Measurements from ENCODE around the gene TRMT112. TPM values are rescaled to one million over a fixed set of nuclear protein-coding genes. Genes with fewer than 3 reads are reported as not detected.

TRMT112 gene
- total and polyA plus RNA-seq, 7 donors = 78.1 to 311 (median 125) TPM

DNA sequence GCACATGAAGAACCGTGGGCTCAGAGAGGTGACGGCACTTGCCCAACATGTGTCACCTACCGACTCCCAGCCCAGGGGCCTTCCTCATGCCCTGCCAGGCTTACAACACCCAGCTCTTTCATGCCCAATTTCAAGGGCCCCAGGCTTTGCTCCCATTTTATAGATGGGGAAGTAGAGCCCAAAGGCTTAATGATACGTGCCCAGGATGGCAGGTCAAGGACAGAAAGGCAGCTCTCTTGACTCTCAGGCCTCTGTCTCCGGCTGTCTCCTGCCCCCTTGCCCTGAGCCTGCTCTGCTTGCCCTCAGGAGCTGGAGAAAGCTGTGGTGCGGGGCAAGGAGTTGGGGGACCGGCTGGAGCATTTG, 31.6 kb upstream of the TRMT112 start:
- Histone ChIP-seq H3K9me3 (no peaks in the 10 kb centered on the region), H3K27me3 (ENCODE audit: insufficient read depth in 3 of 3, low read length in 2 of 3) (peaks cover 0 to 9% (median 3%) of the 10 kb centered on the region in 3 donors), H3K4me3 (no peak overlapping the region), H3K36me3 (ENCODE audit: insufficient read depth in 1 of 2, low read depth in 1 of 2) (no peaks in the 10 kb centered on the region), H3K4me1 (no peaks in the 10 kb centered on the region), H3K27ac (no peak overlapping the region)
- ATAC-seq = no peak
- TF ChIP-seq, protein P1, sequence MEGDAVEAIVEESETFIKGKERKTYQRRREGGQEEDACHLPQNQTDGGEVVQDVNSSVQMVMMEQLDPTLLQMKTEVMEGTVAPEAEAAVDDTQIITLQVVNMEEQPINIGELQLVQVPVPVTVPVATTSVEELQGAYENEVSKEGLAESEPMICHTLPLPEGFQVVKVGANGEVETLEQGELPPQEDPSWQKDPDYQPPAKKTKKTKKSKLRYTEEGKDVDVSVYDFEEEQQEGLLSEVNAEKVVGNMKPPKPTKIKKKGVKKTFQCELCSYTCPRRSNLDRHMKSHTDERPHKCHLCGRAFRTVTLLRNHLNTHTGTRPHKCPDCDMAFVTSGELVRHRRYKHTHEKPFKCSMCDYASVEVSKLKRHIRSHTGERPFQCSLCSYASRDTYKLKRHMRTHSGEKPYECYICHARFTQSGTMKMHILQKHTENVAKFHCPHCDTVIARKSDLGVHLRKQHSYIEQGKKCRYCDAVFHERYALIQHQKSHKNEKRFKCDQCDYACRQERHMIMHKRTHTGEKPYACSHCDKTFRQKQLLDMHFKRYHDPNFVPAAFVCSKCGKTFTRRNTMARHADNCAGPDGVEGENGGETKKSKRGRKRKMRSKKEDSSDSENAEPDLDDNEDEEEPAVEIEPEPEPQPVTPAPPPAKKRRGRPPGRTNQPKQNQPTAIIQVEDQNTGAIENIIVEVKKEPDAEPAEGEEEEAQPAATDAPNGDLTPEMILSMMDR (IDR thresholded peaks at IDR 0.05) = no peak
- intact Hi-C loops (cut with DNase I) = no loop called here
- DNase-seq = no peak
- 82 to 92% (median 87%) methylated on average over 7 of the region's 7 CpGs for WGBS, 3 donors

DNA sequence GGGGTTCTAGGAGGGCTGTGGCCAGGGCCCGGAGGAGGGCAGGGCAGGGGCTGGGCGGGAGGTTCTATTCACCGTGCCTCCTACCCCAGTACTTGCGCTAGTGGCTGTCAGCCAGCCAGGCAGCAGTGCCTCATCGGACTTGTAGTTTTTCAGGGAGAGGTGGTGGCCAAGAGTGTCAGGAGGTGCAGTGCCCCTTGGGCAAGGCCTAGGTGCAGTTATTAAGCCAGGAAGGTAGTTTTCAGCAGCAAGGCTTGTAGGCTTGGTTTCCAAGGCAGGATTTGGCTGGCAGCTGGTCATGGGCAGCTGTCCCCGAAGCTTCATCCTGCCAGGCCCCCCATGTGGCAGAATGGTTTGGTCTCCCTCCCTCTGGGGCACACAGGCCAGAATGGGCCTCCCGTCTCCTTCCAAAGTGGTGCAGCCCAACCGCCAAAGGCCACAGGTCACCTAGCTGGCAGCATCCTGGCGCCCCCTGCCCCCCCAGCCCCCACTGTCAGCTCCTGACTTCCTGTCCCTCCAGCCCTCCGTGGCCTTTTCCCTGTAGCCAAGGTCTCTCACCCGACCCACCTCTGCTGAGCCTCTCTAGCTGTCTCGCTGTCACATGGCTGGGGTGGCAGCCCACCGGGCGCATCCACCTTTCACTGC, 31.1 kb upstream of the TRMT112 start:
- H3K4me1 ChIP-seq = no peaks in the 10 kb centered on the region
- H3K27ac ChIP-seq = no peak overlapping the region
- no peaks in the 10 kb centered on the region for H3K36me3 ChIP-seq (ENCODE audit: insufficient read depth in 1 of 2, low read depth in 1 of 2)
- TF ChIP-seq, protein P1 (IDR thresholded peaks at IDR 0.05) = no peak
- no peaks in the 10 kb centered on the region for H3K9me3 ChIP-seq
- WGBS, 3 donors = 51 to 67% (median 54%) methylated on average over 14 of the region's 14 CpGs
- ATAC-seq = no peak
- H3K4me3 ChIP-seq = no peak overlapping the region
- peaks cover 0 to 4% (median 3%) of the 10 kb centered on the region in 3 donors for H3K27me3 ChIP-seq (ENCODE audit: insufficient read depth in 3 of 3, low read length in 2 of 3)
- DNase-seq = no peak
- intact Hi-C loops (cut with DNase I) = no loop called here

DNA sequence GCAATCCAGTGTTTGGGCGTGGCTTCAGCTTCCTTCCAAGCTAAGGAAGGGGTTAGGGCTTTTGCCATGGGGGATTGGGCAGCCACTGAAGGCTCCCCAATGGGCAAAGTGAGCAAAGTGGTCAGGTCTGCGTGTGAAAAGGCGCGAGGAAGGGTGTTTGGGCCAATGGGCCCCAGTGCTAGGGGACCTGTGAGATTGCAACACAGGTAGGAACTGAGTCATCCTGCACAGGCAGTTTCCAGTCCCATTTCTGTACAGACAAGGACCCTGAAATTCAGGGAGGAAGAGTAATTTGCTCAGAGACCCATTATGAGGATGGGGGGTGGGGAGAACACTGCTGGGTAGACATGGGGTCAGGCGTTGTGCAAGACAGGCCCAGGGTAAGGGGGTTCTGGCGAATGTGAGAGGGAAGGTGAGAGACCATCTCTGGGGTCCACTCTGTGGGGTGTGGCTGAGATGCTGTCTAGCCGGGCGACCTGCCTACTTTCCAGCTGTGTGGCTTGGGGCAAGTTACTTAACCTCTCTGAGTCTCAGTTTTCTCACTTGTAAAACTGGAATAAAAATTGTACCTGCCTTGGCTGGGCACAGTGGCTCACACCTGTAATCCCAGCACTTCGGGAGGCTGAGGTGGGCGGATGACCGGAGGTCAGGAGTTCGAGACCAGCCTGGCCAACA, 30.0 kb upstream of the TRMT112 start:
- TF ChIP-seq, protein P1 (IDR thresholded peaks at IDR 0.05) = no peak
- Histone ChIP-seq H3K27me3 (ENCODE audit: insufficient read depth in 3 of 3, low read length in 2 of 3) (peaks cover 0 to 3% (median 0%) of the 10 kb centered on the region in 3 donors), H3K36me3 (ENCODE audit: insufficient read depth in 1 of 2, low read depth in 1 of 2) (no peaks in the 10 kb centered on the region), H3K27ac (no peak overlapping the region), H3K9me3 (no peaks in the 10 kb centered on the region), H3K4me1 (peaks cover under 1% of the 10 kb centered on the region), H3K4me3 (no peak overlapping the region)
- intact Hi-C loops (cut with DNase I) = no loop called here
- DNase-seq (no peak), ATAC-seq (no peak)
- 87 to 93% (median 92%) methylated on average over 12 of the region's 12 CpGs for WGBS, 3 donors

DNA sequence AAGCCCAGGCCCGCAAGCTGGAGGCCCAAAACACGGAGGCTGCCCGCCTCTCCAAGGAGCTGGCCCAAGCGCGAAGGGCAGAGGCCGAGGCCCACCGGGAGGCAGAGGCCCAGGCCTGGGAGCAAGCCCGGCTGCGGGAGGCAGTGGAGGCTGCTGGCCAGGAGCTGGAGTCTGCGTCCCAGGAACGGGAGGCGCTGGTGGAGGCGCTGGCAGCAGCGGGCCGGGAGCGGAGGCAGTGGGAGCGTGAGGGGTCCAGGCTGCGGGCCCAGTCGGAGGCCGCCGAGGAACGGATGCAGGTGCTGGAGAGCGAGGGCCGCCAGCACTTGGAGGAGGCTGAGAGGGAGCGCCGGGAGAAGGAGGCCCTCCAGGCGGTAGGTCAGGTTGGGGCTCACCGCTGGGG, 27.4 kb upstream of the TRMT112 start:
- TF ChIP-seq, protein P1 (IDR thresholded peaks at IDR 0.05) = no peak
- WGBS, 3 donors = 88 to 90% (median 89%) methylated on average over 27 to 28 of the region's 28 CpGs
- Histone ChIP-seq H3K27ac (no peak overlapping the region), H3K4me3 (no peak overlapping the region), H3K36me3 (ENCODE audit: insufficient read depth in 1 of 2, low read depth in 1 of 2) (no peaks in the 10 kb centered on the region), H3K4me1 (peaks cover 5% of the 10 kb centered on the region), H3K27me3 (ENCODE audit: insufficient read depth in 3 of 3, low read length in 2 of 3) (no peaks in the 10 kb centered on the region), H3K9me3 (no peaks in the 10 kb centered on the region)
- intact Hi-C loops (cut with DNase I) = no loop called here
- ATAC-seq = no peak
- no peak for DNase-seq
